ENCODE results near the gene TIGD4. TPM values are rescaled to one million over a fixed set of nuclear protein-coding genes. Genes with fewer than 3 reads are reported as not detected.
A peak's percentile ranks its signal among the peaks of the same experiment; 100 is the strongest.

The TIGD4 gene
- total RNA-seq, 1 donor: under 0.01 TPM

GRCh38 chr4:152806501-152807125 is 27.1 kb upstream of the TIGD4 start:
- H3K4me3 ChIP-seq (ENCODE audit: low read depth, low read length): no peak overlapping the region
- TF ChIP-seq CTCF (IDR thresholded peaks at IDR 0.05; ENCODE audit: insufficient read depth, low read depth, low read length): no peak
- no peak for DNase-seq (ENCODE audit: low read depth)

DNA sequence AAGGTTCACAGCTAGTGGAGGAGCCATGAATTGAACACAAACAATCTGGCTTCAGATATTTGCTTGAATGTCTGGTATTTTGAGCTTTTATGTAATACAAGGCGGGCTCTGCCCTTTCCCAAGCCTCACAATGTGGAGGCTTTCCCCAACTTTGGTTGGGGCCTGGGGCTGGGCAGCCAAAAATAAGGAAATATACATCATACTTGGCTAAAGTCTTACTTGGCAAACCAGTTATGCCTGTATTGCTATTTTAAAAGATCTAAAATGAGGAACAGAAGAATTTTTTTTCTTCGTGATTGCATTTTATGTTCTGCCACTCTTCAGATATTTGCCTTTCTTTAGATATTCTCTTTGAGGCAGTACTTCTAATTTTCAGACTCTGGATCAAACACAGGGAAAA is 26.3 kb upstream of the TIGD4 start:
- DNase-seq (ENCODE audit: low read depth): no peak
- H3K4me3 ChIP-seq (ENCODE audit: low read depth, low read length): no peak overlapping the region
- TF ChIP-seq CTCF (IDR thresholded peaks at IDR 0.05; ENCODE audit: insufficient read depth, low read depth, low read length): no peak

DNA sequence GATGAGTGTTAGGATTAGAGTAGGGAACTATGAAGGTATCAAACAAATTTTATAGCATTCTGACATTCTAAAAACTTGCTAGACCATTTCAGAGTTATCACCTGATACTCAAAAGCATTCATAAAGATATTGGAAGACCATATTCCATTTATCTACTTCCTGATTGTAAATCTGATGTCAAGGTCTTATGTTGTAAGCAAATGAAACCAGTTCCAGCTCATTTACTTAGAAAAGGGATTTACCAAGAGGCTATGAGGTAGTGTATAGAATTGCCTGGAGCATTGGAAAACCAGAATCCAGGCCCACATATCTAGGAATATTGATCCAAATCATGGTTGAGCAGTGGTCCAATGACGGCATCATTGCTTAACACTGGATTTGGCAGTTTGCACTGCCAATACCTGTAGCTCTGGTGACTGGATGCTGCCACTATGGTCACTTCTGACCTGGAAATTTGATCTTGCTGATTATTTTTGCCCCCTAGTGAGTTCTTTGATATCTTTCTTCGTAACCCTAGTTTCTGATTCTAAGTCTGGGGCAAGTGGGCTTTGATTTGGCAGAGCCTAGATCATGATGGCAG is 25.6 kb upstream of the TIGD4 start:
- no peak for TF ChIP-seq CTCF (IDR thresholded peaks at IDR 0.05; ENCODE audit: insufficient read depth, low read depth, low read length)
- H3K4me3 ChIP-seq (ENCODE audit: low read depth, low read length): no peak overlapping the region
- peak; percentile 28 for DNase-seq (ENCODE audit: low read depth)

GRCh38 chr4:152803541-152803940 is 24.0 kb upstream of the TIGD4 start:
- no peak for TF ChIP-seq CTCF (IDR thresholded peaks at IDR 0.05; ENCODE audit: insufficient read depth, low read depth, low read length)
- DNase-seq (ENCODE audit: low read depth): no peak
- H3K4me3 ChIP-seq (ENCODE audit: low read depth, low read length): no peak overlapping the region

DNA sequence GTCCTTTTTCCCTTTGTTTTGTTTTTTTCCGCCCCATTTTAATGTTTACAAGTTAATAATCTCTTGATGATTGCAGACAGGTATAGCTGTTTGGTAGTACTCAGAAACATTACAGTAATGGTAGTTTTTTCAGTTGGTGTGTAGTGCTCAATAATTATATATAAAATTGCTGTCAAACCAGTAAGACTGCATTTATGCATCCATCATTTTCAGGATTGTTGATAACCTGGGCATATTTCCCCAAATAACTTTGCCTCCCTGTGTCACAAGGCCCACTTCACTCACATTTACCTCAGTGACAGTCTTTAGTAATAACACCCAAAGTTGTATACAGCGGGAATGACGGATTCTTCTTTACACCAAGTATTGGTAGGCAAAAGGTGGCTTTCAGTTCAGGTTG is 16.4 kb upstream of the TIGD4 start:
- TF ChIP-seq CTCF (IDR thresholded peaks at IDR 0.05; ENCODE audit: insufficient read depth, low read depth, low read length): no peak
- H3K4me3 ChIP-seq (ENCODE audit: low read depth, low read length): no peak overlapping the region
- no peak for DNase-seq (ENCODE audit: low read depth)

DNA sequence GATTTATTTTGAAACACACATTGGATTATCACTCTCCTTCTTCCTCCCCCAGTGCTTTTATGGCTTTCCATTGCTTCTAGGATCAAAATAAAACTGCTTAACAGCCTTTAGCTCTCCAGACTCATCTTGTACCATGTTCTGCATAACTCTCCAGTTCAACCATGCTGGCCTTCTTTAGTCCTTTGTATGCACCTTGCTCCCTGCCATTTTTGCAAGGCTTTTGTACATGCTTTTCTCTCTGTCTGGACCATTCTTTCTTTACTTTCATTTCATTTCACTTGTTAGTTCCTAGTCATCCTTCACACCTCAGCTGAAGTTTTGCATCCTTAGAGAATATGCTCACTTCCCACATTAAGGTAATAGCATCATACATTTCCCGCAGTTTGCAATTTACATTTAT is 7.1 kb upstream of the TIGD4 start:
- no peak for DNase-seq (ENCODE audit: low read depth)
- TF ChIP-seq CTCF (IDR thresholded peaks at IDR 0.05; ENCODE audit: insufficient read depth, low read depth, low read length): no peak
- no peak overlapping the region for H3K4me3 ChIP-seq (ENCODE audit: low read depth, low read length)
